GM11168 (cell line): ENCODE results near the gene NT5DC4.

ENCODE experiments used
- in situ Hi-C: fragments of 300-500 bp; cut with MboI; formaldehyde crosslinking; loops from one replicate; pipeline ENCODE4 v1.12.0; 2022; ENCODE audit warnings: low sequenced_read_pairs; ENCODE audit not compliant: unreplicated experiment

NT5DC4 gene

GRCh38 chr2:112721819-112722522 lies 1.2 kb downstream of the NT5DC4 start:
- in situ Hi-C loops = loop anchor here (10.0 kb wide), 2 partner anchors 97 to 127 kb away; no protein-coding TSS in a partner anchor

GRCh38 chr2:112722816-112723546 lies 2.2 kb downstream of the NT5DC4 start:
- in situ Hi-C loops = loop anchor here (10.0 kb wide), 2 partner anchors 98 to 128 kb away; no protein-coding TSS in a partner anchor

- in situ Hi-C loops = loop anchor here (10.0 kb wide), 2 partner anchors 99 to 129 kb away; no protein-coding TSS in a partner anchor
Measured at GRCh38 chr2:112723547-112723940, 2.7 kb downstream of the NT5DC4 start.

GRCh38 chr2:112723995-112724394 lies 3.2 kb downstream of the NT5DC4 start:
- in situ Hi-C loops = loop anchor here (10.0 kb wide), 2 partner anchors 99 to 129 kb away; no protein-coding TSS in a partner anchor

GRCh38 chr2:112724591-112725525 lies 4.0 kb downstream of the NT5DC4 start:
- in situ Hi-C loops = loop anchor here (10.0 kb wide), 2 partner anchors 100 to 130 kb away; no protein-coding TSS in a partner anchor

- in situ Hi-C loops = loop anchor here (10.0 kb wide), 2 partner anchors 101 to 131 kb away; no protein-coding TSS in a partner anchor
Measured at GRCh38 chr2:112725545-112726457, 5.0 kb downstream of the NT5DC4 start.

DNA sequence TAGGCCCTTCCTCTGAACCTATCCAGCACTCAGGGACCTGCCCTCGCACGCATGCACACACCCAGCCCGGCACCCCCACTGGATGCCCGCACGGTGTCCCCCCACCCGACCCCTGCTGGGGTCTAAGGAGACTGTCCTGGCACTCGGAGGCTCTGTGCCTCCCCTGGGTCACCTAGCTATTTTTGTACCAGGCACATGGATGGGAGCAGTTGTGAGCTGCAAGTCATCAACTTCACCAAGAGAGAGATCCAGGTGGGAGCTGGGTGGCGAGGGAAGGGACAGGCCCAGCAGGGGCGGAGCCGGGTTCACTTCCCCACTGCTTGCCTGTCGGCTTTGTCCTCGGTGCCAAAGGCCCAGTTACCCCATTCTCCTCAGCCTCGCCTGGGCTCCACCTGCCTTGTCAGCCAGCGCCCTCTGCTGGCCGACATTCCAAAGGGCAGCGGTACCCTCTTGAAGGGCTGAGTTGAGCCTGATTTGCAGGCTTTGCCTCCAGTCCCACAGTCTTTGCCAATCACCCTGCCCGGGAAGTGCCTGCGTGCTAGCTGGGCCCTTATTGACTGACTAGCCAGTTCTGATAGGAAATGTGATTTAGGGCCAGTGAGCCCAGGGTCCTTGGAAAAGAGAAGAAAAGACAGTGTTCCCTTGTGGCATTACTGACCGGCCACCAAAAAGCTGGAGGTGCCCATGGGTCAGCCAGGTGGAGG lies 5.8 kb downstream of the NT5DC4 start:
- in situ Hi-C loops = loop anchor here (10.0 kb wide), 2 partner anchors 102 to 132 kb away; no protein-coding TSS in a partner anchor

DNA sequence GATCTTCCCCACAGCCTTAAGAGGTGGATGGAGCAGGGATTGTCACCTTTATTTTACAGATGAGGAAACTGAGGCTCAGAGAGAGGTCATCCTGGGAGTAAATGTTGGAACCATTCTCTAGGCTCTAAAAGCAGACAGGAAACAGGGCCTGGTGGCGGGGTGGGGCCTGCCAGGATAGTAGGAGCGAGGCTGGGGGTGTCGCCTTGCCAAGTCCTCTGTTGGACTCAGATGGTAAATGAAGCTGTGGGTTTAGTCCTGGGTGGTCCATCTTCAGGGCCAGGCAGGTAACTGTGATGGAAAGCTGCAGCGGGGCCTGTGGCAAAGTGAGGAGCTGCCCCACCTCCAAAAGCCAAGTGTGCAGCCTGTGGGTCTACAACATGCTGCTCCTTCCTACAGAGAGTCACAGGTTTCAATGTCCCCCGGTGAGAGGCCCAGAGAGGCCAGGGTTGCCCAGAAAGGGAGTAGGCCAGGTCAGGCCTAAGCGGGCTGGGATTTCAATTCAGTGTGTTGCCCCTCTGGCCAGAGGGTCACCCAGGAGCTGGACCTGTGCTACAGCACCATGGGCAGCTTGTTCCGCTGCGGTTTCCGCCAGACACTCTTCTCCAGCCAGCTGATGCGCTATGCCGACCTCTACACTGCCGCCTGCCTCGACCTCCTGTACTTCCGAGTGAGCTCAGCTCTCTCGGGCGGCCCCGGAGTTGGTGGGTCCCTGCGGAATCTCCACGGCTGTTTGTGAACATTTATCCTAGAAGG lies 6.6 kb downstream of the NT5DC4 start:
- in situ Hi-C loops = loop anchor here (10.0 kb wide), 2 partner anchors 103 to 133 kb away; no protein-coding TSS in a partner anchor

DNA sequence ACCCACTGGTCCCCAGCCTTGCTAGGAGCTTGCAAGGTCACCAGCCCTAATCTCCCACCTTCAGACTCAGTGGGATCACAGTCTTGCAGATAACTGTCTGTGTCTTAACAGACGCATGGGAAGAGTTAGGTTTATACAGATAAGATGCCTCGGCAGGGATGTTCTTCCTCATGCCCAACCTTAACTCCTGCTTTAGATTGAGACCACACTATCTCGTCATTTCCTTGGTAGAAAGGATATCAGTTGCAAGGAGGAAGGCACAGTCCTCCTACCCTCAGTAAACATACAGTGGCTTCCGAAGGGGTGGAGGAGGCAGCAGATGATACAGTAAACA lies 7.2 kb downstream of the NT5DC4 start:
- in situ Hi-C loops = loop anchor here (10.0 kb wide), 2 partner anchors 103 to 133 kb away; no protein-coding TSS in a partner anchor

DNA sequence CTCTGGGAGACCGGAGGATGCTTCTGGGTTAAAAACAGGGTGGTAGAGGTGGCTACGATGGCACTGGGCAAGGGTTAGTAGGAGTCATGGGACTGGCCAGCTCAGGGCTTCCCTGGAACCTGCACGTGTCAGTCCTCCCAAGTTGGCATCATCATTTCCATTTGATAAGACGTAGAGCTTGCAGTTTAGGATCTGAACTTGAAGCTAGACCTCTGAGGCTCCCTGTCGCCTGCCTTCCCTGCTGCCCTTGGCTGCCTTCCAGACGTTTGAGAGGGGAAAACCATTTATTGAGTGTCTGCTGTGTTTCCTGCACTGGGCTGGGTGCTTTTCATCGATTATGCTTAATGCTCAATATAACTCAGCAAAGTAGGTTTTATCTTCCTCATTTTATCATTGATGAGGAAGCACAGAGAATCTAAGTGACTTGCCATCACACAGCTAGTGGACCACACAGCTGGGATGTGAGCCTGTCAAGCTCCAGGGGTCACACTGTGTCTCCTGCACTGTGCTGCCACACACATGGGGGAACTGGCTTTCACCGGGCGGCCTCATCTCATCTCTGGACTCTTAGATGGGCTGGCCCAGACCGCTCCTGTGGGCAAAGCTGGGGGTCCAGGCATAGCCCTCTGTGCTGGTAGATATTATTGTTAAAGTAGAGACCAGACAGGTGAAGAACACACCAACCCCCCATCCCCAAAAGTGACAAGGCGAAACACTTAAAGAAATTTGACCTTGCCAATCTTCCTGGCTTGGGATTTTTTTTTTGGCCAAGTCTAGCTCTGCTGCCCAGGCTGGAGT lies 7.8 kb downstream of the NT5DC4 start:
- in situ Hi-C loops = loop anchor here (10.0 kb wide), 2 partner anchors 104 to 134 kb away; no protein-coding TSS in a partner anchor

DNA sequence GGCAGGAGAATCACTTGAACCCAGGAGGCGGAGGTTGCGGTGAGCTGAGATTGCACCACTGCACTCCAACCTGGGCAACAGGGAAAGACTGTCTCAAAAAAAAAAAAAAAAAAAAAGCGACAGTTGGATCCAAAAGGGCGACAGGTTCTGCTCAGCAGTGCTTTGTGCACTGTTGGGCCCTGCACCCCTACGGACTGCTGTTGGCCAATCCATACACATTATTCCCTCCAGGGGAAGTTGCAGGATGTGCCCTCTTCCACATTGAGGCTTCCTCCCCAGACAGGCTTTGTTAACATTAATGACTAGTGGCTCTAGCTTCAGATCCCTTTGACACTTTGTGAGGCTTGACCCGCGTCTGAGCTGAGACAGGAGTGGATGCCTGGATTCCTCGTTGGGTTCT lies 9.4 kb downstream of the NT5DC4 start:
- in situ Hi-C loops = no loop called here

- in situ Hi-C loops = no loop called here
Measured at GRCh38 chr2:112730791-112731190, 10.0 kb downstream of the NT5DC4 start.

- in situ Hi-C loops = no loop called here
Measured at GRCh38 chr2:112731479-112731878, 10.7 kb downstream of the NT5DC4 start.

DNA sequence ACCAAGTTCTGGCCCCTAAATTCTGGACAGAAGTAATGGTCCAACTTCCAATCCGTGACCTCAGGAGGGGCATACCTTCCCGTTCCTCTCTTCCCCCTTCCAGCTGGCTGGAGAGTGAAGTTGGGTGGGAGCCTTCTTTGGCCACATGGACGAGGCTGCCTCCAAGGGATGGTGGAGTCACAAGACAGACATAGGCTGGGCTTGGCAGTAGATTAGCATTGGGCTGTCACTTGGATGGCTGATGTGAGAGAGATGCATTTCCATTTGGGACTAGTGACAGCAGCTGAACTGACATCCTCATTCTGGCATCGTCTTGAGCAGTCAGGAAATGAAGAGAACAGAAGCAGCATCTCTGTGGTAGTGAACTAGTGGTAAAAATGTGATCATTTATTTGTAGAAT lies 12.6 kb downstream of the NT5DC4 start:
- in situ Hi-C loops = no loop called here

GRCh38 chr2:112733871-112734270 lies 13.1 kb downstream of the NT5DC4 start:
- in situ Hi-C loops = no loop called here

DNA sequence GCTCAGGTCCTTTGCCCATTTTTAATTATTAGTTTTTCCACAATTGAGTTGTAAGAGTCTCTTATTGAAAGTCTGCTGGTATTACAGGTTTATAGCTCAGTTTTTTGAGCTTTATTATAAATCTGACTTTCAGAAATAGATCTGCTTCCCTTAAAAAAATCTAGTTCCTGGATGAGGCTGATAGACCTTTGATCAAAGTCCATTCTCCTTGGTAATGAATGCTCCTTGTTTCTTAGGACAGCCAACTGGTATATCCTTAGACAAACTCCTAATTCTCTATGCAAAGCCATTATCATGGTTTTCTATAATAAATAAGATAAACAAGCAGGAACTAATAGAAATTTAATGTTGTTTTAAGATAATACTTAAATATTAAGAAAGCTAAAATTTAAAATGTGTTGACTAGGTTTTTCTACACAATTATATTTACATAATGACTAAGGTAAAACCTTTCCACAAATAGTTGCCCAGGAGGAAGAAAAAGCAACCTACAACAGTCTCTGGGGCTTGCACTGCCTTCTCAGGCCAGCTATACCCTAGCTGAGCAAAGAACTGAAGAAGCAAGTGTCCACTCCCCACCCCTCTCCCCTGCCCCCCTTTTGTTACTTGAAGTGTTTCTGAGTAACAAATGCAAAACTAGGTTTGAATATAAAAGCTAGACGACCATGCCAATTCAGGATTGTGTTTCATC lies 16.9 kb downstream of the NT5DC4 start:
- in situ Hi-C loops = no loop called here
